ENCODE data around the gene CADM3.
A peak's percentile ranks its signal among the peaks of the same experiment; 100 is the strongest.

CADM3 gene

GRCh38 chr1:159175571-159175970, 4.2 kb downstream of the CADM3 start:
- no peak for DNase-seq

GRCh38 chr1:159177272-159177907, 6.0 kb downstream of the CADM3 start:
- DNase-seq, result no peak

- DNase-seq, result no peak
These were observed 8.5 kb downstream of the CADM3 start for GRCh38 chr1:159179906-159180305.

GRCh38 chr1:159180516-159180915, 9.1 kb downstream of the CADM3 start:
- no peak for DNase-seq

- no peak for DNase-seq
These were observed 10.1 kb downstream of the CADM3 start for GRCh38 chr1:159181328-159182024.

GRCh38 chr1:159184201-159184600, 12.8 kb downstream of the CADM3 start:
- DNase-seq, result no peak

GRCh38 chr1:159185121-159185520, 13.7 kb downstream of the CADM3 start:
- no peak for DNase-seq

GRCh38 chr1:159187033-159187432, 15.6 kb downstream of the CADM3 start:
- DNase-seq, result no peak

GRCh38 chr1:159187647-159188374, 16.4 kb downstream of the CADM3 start:
- no peak for DNase-seq

- DNase-seq, result no peak
These were observed 17.0 kb downstream of the CADM3 start for GRCh38 chr1:159188375-159188788.

GRCh38 chr1:159190441-159190840, 19.0 kb downstream of the CADM3 start:
- no peak for DNase-seq

- DNase-seq, result no peak
These were observed 25.1 kb downstream of the CADM3 start for GRCh38 chr1:159196543-159196942.

GRCh38 chr1:159197561-159198557, 26.4 kb downstream of the CADM3 start:
- peak; percentile 65 for DNase-seq

GRCh38 chr1:159199901-159200300, 28.5 kb downstream of the CADM3 start:
- no peak for DNase-seq

GRCh38 chr1:159200769-159201168, 29.4 kb downstream of the CADM3 start:
- DNase-seq, result no peak

GRCh38 chr1:159201642-159202041, 30.2 kb downstream of the CADM3 start:
- no peak for DNase-seq

- DNase-seq, result no peak
These were observed 32.2 kb downstream of the CADM3 start for GRCh38 chr1:159203610-159204009.

- DNase-seq, result no peak
These were observed 33.0 kb downstream of the CADM3 start, which contains the start of gene ACKR1 for GRCh38 chr1:159204161-159205141. Gene ACKR1, plus strand, starts transcription at chr1:159204875. Its CDS starts 85 bp downstream, at chr1:159204960.

- DNase-seq, result no peak
These were observed 33.8 kb downstream of the CADM3 start for GRCh38 chr1:159205225-159205624.

GRCh38 chr1:159206110-159206509, 34.7 kb downstream of the CADM3 start:
- DNase-seq, result no peak

GRCh38 chr1:159207080-159207479, 35.7 kb downstream of the CADM3 start:
- DNase-seq, result no peak

Measured in stimulated activated CD4-positive, alpha-beta T cell treated with anti-CD3 and anti-CD28 coated beads, Interleukin-1b, Interleukin-23, amount 100 ng/mL, for 48 hours (primary cell).